ENCODE data around the gene ZNF423.

Gene ZNF423

DNA sequence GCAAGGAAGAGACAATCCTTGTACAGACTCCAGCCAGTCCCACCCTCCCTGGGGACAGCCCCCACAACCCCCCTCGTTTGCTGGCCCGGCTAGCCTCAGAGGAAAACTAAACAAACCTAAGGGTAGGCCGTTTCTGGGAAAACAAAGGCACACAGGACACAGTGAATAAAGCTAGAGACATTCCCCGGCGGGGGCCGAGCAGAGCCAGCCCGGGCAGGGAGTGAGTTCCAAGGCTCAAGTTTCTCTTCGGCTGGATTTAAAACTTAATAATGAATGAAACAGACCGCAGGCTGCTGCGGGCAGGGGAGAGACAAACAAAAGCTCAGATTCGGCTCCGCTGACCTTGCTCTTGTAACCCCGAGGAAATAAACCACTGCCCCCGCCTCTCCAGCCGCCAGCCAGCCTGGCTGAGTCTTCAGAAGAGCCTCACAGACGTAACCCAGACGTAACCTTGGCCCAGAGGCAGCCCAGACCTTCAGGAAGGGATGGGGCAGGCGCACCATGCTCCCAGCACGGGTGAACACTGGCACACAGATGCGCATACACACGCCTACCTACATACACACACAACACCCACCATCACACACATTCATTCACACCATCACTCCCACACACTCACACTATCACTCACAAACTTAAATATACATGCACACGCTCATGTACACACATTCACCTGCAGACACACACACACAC, 216.0 kb downstream of the ZNF423 start:
- no peak for DNase-seq (ENCODE audit: low spot score)

GRCh38 chr16:49638673-49639610, 217.0 kb downstream of the ZNF423 start:
- no peak for DNase-seq (ENCODE audit: low spot score)

- DNase-seq (ENCODE audit: low spot score), result no peak
These were observed 217.8 kb downstream of the ZNF423 start for GRCh38 chr16:49637933-49638672.

- no peak for DNase-seq (ENCODE audit: low spot score)
These were observed 218.4 kb downstream of the ZNF423 start for GRCh38 chr16:49637511-49637910.

- DNase-seq (ENCODE audit: low spot score), result no peak
These were observed 219.3 kb downstream of the ZNF423 start for GRCh38 chr16:49636608-49637007.

GRCh38 chr16:49635591-49636581, 220.0 kb downstream of the ZNF423 start:
- DNase-seq (ENCODE audit: low spot score), result no peak

DNA sequence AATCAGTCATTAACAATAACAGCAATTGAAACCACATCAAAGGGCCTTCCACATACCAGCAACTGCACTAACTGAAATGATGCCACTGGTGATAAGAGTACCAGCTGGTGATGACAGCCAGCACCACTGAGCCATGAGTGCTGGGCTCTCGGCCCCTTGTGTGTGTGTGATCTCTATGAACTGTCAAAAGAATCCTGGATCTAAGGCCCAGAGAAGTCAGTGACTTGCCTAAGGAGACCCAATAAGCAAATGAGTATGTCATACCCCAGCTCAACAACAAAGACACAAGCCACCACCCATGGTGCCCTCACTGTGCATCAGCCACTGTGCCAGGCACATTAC, 220.9 kb downstream of the ZNF423 start:
- DNase-seq (ENCODE audit: low spot score), result peak; percentile 80

DNA sequence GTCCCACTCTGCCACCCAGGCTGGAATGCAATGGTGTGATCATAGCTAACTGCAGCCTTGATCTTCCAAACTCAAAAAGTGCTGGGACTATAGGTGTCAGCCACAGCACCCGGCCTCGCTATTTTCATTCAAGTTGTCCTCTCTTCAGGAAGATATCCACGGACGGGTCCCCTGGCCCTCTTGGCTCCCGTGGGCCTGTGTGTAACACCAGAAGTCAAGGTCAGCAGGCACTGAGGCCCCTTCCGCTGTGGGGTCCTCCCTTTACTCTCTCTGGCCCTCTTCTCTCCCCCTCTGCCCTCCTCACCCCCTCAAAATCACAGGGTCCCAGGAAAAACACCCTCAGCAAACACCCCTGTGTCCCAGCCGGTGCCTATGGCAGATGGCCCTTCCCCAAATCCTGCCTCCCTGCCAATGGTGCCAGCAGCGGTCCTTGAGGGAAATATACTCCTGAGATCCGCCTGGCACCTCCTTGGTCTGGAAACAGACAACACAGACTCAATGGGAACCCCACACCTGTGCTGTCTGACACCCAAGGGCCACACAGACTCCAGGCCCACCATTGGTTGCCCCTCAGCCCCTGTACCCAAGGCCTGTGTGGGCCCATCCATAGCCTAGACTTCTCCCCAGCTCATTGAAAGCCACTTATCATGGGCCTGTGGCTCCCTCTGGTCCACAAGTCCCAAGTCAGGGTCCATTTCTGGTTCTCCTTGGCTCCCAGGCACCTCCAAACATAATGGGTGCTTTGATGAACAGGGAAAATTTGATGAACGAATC, 221.5 kb downstream of the ZNF423 start:
- no peak for DNase-seq (ENCODE audit: low spot score)

- no peak for DNase-seq (ENCODE audit: low spot score)
These were observed 223.1 kb downstream of the ZNF423 start for GRCh38 chr16:49632795-49633184.

DNA sequence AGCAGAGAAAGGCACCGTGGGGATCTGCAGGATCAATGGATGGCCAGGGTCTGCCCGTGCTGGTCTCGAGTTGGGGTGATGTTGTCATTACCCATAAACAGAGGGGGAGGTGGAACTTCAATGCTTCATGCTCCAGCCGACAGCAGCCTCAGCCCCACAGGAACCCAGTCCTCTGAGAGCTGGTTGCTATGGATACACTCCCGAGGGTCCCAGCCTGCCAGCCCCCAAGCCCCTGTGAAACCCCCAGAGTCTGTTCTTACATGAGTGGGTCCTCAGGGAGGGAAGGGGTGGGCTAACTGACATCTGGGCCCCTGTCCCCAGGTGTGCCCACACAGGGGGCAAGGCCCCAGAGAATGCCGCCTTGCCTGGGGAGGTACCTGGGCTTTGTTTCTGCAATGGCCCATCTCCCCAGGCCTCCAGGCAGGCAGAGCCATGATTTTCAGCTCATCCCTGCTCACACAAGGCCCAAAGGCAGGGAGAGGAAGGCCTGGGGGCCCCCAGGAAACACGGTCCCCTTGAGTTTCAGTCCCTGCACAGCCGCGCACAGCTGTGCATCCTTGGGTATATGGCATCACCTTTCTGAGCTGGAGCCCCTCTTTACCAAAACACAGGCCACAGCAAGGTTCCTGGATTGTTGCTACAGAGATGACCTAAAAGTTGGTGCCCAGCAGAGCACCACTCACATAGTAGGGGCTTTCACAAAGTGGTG, 223.7 kb downstream of the ZNF423 start:
- no peak for DNase-seq (ENCODE audit: low spot score)

GRCh38 chr16:49631187-49632041, 224.5 kb downstream of the ZNF423 start:
- DNase-seq (ENCODE audit: low spot score), result no peak

- no peak for DNase-seq (ENCODE audit: low spot score)
These were observed 225.1 kb downstream of the ZNF423 start for GRCh38 chr16:49630783-49631182.

GRCh38 chr16:49629851-49630250, 226.1 kb downstream of the ZNF423 start:
- DNase-seq (ENCODE audit: low spot score), result no peak

GRCh38 chr16:49628148-49628547, 227.8 kb downstream of the ZNF423 start:
- DNase-seq (ENCODE audit: low spot score), result no peak

DNA sequence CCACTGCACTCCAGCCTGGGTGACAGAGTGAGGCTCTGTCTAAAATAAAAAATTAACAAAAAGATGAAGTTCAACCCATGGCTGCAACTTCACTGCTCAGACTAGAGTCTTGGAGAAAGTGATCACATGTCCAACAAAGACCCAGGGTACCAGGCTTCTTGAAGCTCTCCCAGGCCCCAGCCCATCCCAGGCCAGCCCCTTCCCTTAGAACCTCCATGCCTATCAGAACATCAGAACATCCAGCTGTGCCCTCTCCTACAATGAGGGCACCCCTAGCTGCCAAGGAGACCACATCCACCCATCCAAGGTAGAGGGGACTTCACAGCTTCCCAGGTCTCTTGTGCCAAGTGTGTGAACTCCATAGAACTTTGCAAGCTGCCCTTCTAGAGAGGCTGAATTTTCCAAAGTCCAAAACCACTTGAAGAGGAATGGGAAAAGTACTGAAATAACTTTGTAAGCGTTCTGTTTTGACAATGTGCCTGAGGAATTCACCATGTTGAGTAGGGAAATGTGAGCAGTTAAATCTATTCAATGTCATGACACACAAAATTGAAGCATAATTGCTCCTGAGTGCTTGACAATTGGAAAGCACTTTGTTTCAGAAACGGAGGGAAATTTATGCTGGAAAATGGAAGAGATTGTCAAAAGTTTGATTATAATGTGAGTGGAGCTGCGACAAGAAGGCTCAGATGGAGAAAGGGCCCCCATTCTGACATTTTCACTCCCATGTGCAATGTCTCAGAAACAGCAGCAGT, 230.4 kb downstream of the ZNF423 start:
- no peak for DNase-seq (ENCODE audit: low spot score)

- no peak for DNase-seq (ENCODE audit: low spot score)
These were observed 232.2 kb downstream of the ZNF423 start for GRCh38 chr16:49623501-49624266.

Measured in SW480 (cell line).